ENCODE data around the gene DPP7.
"Not testable (repeated sequence)": the region's sequence is repeated elsewhere in the genome, so short reads cannot be mapped to it uniquely, and the experiment has no call there.

The DPP7 gene

GRCh38 chr9:137128158-137128861 is 13.8 kb upstream of the DPP7 start:
- no peak for DNase-seq

- no peak for DNase-seq
These were observed 13.0 kb upstream of the DPP7 start for GRCh38 chr9:137127301-137128157.

DNA sequence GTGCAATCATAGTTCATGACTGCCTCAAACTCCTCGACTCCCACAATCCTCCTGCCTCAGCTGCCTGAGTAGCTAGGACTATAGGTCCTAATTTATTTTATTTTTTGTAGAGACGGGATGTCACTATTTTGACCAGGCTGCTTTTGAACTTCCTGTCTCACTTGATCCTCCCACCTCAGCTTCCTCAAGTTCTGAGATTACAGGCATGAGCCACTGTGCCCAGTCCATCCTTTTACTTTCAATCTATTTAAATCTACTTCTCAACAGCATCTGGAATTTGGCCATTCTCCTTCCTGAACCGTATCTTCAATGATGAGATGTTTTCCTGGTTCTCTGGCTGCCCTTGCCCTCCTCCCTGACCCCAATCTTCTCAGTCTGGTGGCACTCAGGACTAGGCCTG is 12.3 kb upstream of the DPP7 start:
- DNase-seq = no peak

GRCh38 chr9:137123952-137124462 is 9.5 kb upstream of the DPP7 start:
- DNase-seq = not testable (repeated sequence)

DNA sequence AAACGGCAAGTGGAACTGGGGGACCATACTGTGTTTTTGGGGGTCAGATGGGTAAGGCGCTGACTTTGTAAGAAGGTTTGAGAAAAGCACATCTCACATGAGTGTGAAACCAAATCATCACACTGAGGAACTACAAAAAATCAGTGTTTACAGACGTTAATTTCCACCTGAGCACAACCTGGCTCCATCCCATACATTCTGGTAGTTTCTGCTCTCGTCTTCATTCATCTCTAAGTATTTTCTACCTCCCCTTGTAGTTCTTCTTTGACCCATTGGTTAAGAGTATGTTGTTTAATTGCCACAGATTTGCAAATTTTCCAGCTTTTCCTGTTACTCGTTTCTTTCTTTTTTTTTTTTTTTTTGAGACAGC is 8.9 kb upstream of the DPP7 start:
- no peak for DNase-seq

DNA sequence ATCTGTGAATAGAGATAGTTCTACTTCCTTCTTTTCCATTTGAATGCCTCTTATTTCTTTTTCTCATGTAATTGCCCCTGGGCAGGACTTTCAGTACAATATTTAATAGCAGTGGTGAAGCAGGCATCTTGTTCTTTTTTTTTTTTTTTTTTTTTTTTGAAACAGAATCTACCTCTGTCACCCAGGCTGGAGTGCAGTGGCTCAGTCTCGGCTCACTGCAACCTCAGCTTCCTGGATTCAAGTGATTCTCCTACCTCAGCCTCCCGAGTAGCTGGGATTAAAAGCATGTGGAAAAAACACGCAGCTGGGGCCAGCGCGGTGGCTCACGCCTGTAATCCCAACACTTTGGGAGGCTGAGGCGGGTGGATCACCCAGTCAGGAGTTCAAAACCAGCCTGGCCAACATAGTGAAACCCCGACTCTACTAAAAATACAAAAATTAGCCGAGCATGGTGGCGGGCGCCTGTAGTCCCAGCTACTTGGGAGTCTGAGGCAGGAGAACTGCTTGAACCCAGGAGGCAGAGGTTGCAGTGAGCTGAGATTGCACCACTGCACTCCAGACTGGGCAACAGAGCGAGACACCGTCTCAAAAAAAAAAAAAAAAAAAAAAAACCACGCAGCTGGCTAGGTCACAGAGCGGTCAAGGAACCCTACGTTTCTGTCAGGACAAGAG is 8.4 kb upstream of the DPP7 start:
- not testable (repeated sequence) for DNase-seq

- not testable (repeated sequence) for DNase-seq
These were observed 7.6 kb upstream of the DPP7 start for GRCh38 chr9:137121927-137122795.

DNA sequence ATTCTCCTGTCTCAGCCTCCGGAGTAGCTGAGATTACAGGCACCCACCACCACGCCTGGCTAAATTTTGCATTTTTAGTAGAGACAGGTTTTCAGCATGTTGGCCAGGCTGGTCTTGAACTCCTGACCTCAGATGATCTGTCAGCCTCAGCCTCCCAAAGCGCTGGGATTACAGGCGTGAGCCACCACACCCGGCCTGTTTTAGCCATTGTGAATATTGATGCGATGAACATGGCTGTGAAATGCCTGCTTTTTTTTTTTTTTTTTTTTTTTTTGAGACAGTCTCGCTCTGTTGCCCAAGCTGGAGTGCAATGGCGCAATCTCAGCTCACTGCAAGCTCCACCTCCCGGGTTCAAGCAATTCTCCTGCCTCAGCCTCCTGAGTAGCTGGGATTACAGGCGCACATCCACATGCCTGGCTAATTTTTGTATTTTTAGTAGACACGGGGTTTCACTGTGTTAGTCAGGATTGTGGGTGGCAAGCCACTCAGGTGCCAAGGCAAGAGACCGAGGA is 3.6 kb upstream of the DPP7 start:
- not testable (repeated sequence) for DNase-seq

GRCh38 chr9:137117269-137117731 is 2.8 kb upstream of the DPP7 start:
- DNase-seq = no peak

GRCh38 chr9:137116728-137117127 is 2.2 kb upstream of the DPP7 start:
- DNase-seq = no peak

GRCh38 chr9:137116027-137116507 is 1.5 kb upstream of the DPP7 start:
- DNase-seq = no peak

DNA sequence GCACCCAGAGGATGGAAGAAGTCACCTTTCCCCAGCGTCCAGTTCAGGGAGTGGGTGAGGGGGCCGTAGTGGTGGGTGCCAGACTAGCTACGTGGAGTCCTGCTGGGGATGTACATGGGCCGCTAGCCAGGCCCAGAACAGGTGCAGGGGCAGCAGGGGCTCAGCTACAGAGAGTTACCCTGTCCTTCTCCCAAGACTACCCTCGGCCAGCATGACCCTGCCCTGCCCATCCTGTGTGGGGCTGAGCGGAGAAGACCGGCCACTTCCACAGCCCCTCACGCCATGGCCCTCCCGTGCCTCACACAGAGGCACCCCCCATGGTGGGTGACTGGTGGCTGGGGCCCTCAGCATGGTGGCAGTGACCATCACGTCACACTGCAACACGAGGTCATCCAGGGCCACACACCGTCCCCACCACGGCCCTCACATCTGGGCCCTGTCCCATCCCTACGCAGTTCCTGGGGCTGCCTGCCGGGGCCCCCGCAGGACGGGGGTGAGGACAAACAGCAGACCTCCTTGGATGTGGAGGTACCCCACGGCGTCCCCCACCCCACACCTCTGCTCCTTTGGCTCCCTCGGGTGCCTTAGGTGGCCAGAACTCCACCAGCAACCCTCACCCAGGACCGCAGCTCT is 977 bp upstream of the DPP7 start:
- DNase-seq = no peak

DNA sequence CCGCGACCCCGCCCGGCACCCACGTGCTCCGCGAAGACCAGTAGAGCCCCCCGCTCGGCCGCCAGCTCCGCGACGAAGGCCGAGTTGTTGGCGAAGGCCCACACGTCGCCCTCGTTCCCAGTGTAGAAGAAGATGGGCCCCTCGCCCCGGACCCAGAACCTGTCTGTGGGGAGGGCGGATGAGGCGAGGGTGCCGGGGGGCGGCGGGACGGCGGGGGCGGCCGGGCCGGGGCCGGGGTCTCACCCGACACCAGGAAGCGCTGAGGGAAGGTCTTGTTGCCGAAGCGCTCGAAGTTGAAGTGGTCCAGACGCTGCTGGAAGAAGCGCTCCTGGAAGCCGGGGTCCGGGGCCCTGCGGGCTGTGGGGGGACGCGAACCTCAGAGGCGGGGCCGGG is 317 bp downstream of the DPP7 start:
- no peak for DNase-seq

GRCh38 chr9:137113385-137114159 is 961 bp downstream of the DPP7 start:
- DNase-seq = no peak

DNA sequence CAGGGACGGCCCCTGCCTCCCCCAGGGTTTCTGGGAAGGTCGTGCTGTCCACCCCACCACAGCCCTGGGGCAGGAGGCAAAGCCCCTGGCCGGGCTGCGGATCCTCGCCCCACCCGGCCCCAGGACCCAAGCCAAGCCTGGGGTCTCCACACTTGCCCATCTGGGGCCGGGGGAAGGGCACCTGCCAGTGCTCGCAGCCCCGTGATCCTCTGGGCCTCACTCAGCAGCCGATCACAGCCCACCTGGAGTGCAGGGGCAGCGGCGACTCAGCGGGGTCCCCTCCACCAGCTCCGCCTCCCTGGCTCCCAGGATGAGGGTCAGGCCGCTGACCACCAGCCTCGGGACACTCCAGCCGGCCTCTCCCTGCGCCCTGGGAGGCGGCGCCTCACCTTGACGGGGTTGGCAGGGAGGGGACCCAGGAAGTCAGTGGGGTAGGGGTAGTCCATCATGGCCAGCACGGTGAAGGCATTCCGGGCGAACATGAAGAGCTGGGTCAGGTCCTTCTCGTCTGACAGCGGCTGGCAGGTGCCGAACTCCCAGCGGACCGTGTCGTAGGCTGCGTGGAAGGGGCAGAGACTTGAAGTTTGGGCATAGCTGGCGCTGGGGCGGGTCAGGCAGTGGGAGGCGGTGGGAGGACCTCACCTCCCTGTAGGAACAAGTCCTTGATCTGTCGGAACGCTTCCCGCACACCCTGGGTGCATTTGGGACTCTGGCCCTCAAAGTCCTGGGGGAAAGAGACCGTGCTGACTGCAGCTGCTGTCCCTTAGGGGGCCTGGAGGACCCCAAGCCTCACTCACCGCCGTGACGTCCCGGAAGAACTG is 1.8 kb downstream of the DPP7 start:
- no peak for DNase-seq

DNA sequence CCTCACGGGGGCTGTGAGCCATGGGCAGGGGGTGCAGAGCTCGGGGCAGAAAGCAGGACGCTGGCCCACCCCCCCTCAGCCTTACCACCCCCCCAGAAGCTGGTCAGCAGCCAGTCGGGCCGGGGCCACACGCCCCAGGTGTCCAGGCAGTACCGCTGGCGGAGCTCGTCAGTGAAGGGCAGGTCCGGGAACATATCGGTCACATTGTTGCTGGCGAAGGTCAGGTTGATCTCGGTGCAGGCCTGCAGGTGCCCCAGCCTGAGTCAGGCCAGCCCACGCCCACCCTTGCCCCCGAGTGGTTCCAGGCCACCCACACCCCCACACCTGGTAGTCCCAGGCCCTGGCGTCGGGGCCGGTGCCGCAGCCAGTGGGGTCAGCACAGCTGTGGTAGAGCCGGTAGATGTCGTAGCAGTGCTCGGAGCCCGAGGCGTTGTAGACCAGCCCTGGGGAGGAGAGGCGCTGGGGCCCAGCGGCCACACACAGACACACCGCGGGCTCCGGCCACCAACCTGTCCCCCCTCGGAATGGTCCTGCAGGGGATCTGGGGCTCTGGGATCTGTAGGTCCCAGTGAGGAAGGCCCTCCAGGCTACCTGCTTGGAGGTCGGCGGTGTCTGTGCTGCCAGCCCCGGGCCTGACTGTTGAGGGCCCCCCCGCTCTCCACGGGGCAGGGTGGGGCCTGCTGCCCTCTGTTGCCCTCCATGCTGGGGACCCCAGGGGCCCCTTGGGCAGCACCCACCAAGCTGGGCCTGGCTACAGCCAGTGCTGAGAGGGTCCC is 2.6 kb downstream of the DPP7 start:
- DNase-seq = no peak

- no peak for DNase-seq
These were observed 3.4 kb downstream of the DPP7 start for GRCh38 chr9:137110911-137111787.

Data from DMS 273 treated with DMSO at 0.1 percent for 48 hours (cell line).